Subcutaneous adipose tissue (tissue), 4 donors: ENCODE results near the gene PPTC7. TPM values are rescaled to one million over a fixed set of nuclear protein-coding genes. Genes with fewer than 3 reads are reported as not detected.

Experiments
- total RNA-seq, 4 donors: library from RNA; depleted of rRNA; stranded (reverse); fragments of >200 nt; gene quantifications; one replicate each; pipeline ENCODE4 v1.1.0, GENCODE V29; 2016
- TF ChIP-seq, protein P1 (sequence below): fragments of 450-650 bp; IDR thresholded peaks from one replicate; pipeline ENCODE4 v1.5.1; 2016; ENCODE audit warnings: low read depth, mild to moderate bottlenecking, control low read depth, antibody characterized with exemption, moderate library complexity

PPTC7 gene
- total RNA-seq, 4 donors from 2014 or later = 24.9 to 31.3 (median 30.3) TPM

DNA sequence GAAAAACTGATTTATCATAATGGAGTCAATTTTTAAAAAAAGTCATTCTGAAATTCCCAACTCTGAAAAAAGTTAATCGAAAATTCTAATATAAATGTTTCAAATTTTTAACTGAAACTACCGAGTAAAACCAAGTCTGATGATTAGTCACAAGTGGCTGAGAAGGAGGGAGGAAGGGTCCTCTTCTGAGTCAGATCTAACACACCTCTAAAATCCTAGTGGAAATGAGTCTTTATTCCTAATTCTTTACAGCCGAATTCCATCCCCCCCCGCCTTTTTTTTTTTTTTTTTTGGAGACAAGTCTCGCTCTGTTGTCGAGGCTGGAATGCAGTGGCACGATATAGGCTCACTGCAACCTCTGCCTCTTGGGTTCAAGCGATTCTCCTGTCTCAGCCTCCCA, 43.1 kb downstream of the PPTC7 start:
- TF ChIP-seq, protein P1, sequence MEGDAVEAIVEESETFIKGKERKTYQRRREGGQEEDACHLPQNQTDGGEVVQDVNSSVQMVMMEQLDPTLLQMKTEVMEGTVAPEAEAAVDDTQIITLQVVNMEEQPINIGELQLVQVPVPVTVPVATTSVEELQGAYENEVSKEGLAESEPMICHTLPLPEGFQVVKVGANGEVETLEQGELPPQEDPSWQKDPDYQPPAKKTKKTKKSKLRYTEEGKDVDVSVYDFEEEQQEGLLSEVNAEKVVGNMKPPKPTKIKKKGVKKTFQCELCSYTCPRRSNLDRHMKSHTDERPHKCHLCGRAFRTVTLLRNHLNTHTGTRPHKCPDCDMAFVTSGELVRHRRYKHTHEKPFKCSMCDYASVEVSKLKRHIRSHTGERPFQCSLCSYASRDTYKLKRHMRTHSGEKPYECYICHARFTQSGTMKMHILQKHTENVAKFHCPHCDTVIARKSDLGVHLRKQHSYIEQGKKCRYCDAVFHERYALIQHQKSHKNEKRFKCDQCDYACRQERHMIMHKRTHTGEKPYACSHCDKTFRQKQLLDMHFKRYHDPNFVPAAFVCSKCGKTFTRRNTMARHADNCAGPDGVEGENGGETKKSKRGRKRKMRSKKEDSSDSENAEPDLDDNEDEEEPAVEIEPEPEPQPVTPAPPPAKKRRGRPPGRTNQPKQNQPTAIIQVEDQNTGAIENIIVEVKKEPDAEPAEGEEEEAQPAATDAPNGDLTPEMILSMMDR = no peak

DNA sequence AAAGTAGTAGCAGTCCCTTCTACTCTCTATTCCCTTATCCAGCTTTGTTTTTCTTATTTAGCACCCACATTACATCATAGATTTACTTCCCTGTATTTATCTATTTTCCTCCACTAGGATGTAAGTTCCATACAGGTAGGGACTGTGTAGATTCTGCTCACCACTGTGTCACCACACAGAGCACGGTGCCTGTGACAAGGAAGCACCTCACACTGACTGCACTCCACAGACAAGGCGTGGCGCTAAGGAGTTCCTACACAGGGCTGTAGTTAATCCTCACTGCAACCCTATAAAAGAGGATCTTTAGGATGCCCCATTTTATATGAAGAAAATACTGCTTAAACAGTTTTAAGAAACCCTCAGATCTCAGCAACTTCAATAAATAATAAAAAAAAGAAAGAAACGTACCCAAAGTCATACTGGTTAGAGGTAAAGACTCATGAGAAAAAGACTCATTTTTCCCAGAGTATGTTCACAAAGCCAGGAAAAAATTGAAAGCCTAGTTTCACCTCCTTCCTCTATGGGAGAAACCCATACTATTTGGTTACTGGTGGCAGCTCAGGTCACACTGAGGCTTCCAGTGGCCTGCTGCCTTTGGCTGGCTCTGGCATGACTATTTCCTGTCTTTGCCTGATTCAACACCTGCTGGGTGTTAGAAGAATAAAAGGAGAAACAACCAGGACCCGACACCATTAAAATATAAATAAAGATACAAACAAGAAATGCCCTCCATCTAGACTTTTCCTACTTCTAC, 44.1 kb downstream of the PPTC7 start:
- TF ChIP-seq, protein P1 = no peak

DNA sequence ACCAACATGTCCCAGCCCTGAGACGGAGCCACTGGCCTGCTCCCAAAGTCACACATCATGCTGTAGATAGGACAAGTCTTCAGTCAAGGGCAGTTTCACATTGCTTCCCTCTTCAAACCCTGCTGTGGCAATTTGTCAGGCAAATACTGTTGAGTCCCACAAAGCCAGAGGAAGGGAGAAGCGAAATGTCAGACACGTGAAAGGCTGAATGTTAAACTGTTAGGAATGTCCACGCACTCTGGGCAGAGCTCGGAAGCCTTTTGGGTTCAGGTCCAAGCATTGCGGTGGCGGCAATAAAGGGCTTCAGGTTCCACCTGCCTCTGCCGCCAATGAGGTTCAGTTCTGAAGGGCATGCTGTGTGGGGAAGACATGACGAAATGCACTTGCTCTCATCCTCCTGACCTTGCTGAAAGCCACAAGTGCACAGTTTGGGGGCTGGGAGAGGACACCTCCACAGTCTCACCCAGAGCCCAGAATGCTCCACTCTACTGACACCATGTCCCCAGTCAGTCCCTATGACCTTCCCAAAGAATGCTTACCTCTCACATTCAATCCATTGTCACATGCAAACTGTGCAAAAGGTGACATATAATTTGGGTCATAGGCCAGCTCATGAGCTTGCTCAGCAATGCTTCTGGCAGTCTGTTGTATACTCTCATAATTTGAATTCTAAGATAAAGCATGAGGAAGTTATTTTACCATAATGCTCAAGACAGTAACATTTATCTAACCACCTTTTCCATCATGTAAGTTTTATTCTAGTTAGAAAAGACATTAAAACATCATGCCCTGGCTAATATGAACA, 45.3 kb downstream of the PPTC7 start:
- TF ChIP-seq, protein P1 = no peak

DNA sequence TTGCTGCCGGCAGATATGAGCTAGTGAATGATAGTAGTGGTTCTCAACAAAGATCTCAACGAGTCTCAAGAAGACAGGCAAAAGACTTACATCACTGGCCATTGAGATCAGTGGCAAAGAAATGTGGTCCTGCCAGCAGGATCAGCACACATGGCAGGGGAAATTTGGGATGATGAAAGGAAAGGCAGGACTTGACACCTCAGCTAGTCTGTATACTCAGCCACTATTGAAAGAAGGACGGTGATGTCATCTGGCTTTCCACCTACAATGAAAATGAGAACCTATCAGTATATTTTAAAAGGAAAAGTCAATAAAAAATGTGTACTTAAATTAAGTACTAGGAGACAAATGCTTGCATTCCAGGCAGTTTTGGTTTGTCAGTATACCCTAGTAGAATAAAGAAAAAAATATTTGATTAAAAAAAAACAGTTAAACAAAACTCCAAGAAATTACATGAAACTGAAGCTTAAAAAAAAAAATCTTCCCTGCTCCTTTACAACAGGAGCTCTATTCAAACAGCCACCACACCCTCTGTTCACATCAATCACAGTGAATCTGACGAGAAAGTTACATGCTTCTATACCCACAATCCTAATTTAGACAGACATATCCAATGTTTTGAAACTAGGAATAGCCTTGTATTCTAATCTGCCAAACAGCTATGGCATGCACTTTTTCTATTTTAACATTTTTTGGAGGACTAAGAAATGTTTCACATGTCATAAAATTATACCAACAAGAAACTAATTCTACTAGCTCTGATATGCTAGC, 46.1 kb downstream of the PPTC7 start:
- TF ChIP-seq, protein P1 = no peak

DNA sequence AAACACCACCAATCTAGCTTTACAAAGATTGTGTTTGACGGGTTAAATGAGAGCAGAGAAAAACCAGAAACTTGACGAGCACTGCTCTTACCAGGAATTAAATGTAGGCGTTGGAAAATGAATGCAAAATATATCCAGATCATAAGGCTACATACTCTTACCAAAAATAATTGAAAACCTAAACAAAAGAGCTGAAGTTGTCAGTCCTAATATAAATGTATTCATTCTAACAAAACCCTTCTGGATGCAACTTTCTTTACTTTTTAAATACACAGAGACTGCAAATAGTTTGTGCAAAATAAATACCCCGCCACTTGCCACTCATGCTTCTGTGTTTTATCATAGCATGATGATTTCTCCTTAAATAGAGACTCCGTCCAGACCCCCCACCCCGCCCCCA, 48.3 kb downstream of the PPTC7 start:
- TF ChIP-seq, protein P1 = no peak

DNA sequence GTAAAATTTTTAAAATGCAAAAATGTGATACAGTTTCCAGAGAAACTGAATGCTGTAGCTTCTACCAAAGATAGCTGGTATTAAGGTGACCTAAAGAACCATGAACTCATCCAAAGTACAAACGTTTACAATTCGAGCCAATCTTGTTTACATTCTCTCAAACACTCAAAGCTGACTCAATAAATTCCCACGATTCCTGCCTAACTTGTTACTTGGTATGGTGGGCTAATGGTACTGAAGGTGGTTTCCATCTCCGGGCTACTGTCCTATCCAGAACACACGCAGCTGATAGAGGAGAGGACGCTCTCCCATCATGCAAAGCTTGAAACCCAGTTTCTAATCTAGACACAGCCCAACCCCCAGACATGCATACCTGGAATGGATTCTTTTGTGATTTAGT, 49.5 kb downstream of the PPTC7 start:
- TF ChIP-seq, protein P1 = no peak

DNA sequence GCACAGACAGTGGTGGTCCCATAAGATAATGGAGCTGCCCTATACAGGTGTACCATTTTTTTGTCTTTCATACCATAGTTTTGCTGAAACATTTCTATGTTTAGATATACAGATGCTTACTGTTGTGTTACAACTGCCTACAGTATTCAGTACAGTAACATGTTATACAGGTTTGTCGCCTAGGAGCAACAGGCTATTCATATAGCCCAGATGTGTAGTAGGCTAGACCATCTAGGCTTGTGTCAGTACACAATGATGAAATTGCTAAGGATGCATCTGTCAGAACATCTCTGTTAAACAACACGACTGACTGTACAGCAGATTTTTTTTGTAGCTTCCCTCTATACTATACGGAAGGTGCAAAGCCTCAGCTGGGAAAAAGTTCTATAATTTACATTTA, 50.5 kb downstream of the PPTC7 start:
- TF ChIP-seq, protein P1 = no peak
